Liver (tissue), 9 donors: Measurements from ENCODE around the gene GRPEL2. TPM values are rescaled to one million over a fixed set of nuclear protein-coding genes. Genes with fewer than 3 reads are reported as not detected.

ENCODE experiments used
- DNase-seq: peaks from one replicate; pipeline ENCODE4 v3.0.0-alpha.2; 2017; ENCODE audit warnings: low spot score
- H3K27ac ChIP-seq, 2 donors: one replicate each; pipeline ENCODE4 v1.7.0; 2013; ENCODE audit warnings: inconsistent platforms in 2 of 2, low read length in 2 of 2, control low read depth in 1 of 2, low read depth in 1 of 2, mild to moderate bottlenecking in 1 of 2
- H3K27me3 ChIP-seq, 4 donors: one replicate each; pipeline versions ENCODE4 v1.6.1 to v1.7.0; 2013; ENCODE audit warnings: low read length in 3 of 4, inconsistent platforms in 1 of 4, mild to moderate bottlenecking in 1 of 4, moderate library complexity in 1 of 4; ENCODE audit not compliant: control insufficient read depth in 4 of 4, insufficient read depth in 4 of 4
- H3K36me3 ChIP-seq, 4 donors: one replicate each; pipeline versions ENCODE4 v1.6.1 to v1.7.0; 2013; ENCODE audit warnings: low read length in 3 of 4, mild to moderate bottlenecking in 3 of 4, low read depth in 1 of 4, moderate library complexity in 1 of 4; ENCODE audit not compliant: control insufficient read depth in 4 of 4, insufficient read depth in 3 of 4
- H3K4me1 ChIP-seq, 4 donors: one replicate each; pipeline versions ENCODE4 v1.6.1 to v1.7.0; 2013; ENCODE audit warnings: low read length in 3 of 4, mild to moderate bottlenecking in 3 of 4, moderate library complexity in 1 of 4; ENCODE audit not compliant: control insufficient read depth in 4 of 4, insufficient read depth in 4 of 4
- H3K4me3 ChIP-seq, 3 donors: one replicate each; pipeline versions ENCODE4 v1.6.1 to v1.7.0; 2013; ENCODE audit warnings: low read length in 3 of 3, control low read depth in 1 of 3, low read depth in 1 of 3, mild to moderate bottlenecking in 1 of 3
- H3K9ac ChIP-seq, 2 donors: one replicate each; pipeline ENCODE4 v1.7.0; 2013; ENCODE audit warnings: low read length in 2 of 2, mild to moderate bottlenecking in 2 of 2, moderate library complexity in 2 of 2, control low read depth in 1 of 2, low read depth in 1 of 2
- H3K9me3 ChIP-seq, 4 donors: one replicate each; pipeline versions ENCODE4 v1.6.1 to v1.7.0; 2013; ENCODE audit warnings: low read length in 3 of 4; ENCODE audit not compliant: control insufficient read depth in 4 of 4
- EGR1 ChIP-seq, 2 donors: IDR thresholded peaks; 2 replicates each; pipeline ENCODE4 v1.6.1; 2016 to 2018; ENCODE audit warnings: antibody characterized with exemption in 2 of 2, low read depth in 2 of 2
- FOXA2 ChIP-seq: IDR thresholded peaks from 2 replicates; pipeline ENCODE4 v1.6.1; 2016; ENCODE audit warnings: antibody characterized with exemption
- GABPA ChIP-seq, 2 donors: IDR thresholded peaks in 1 of 2; conservative IDR thresholded peaks in 1 of 2; 2 replicates each; pipeline ENCODE4 v1.6.1; 2016; ENCODE audit warnings: antibody characterized with exemption in 2 of 2, mild to moderate bottlenecking in 1 of 2, moderate library complexity in 1 of 2
- JUND ChIP-seq, 2 donors: IDR thresholded peaks; 2 replicates each; pipeline ENCODE4 v1.6.1; 2016; ENCODE audit warnings: antibody characterized with exemption in 2 of 2
- NR2F2 ChIP-seq: IDR thresholded peaks from 2 replicates; pipeline ENCODE4 v1.6.1; 2016; ENCODE audit warnings: antibody characterized with exemption
- REST ChIP-seq: IDR thresholded peaks from 2 replicates; pipeline ENCODE4 v1.6.1; 2016; ENCODE audit warnings: antibody characterized with exemption, mild to moderate bottlenecking
- SP1 ChIP-seq: IDR thresholded peaks from 2 replicates; pipeline ENCODE4 v1.6.1; 2018; ENCODE audit warnings: antibody characterized with exemption, mild to moderate bottlenecking
- TAF1 ChIP-seq: conservative IDR thresholded peaks from 2 replicates; pipeline ENCODE4 v1.6.1; 2016; ENCODE audit warnings: antibody characterized with exemption, mild to moderate bottlenecking
- WGBS: extraction: QIAGEN DNeasy Blood & Tissue Kit; methylation state at CpG from one replicate; pipeline ENCODE4 v1.1.7; 2013; 5-methylcytosine and 5-hydroxymethylcytosine counted together
- polyA plus RNA-seq, 2 donors: library from polyadenylated mRNA; stranded (reverse) in 1 of 2; unstranded in 1 of 2; fragments of 200-250 nt in 1 of 2; fragments of >200 nt in 1 of 2; fragmentation: Nextera tagmentation in 1 of 2; extraction: Ambion mirVana in 1 of 2; gene quantifications; one replicate each; pipeline versions ENCODE4 v1.2.1 to v1.2.3, GENCODE V29; 2013 to 2015
- total RNA-seq, 2 donors: library from RNA; depleted of rRNA; stranded (reverse); fragments of >200 nt; gene quantifications; one replicate each; pipeline ENCODE4 v1.2.3, GENCODE V29; 2014
- TF ChIP-seq, protein P1 (sequence below): IDR thresholded peaks from 2 replicates; pipeline ENCODE4 v1.6.1; 2016; ENCODE audit warnings: antibody characterized with exemption
- TF ChIP-seq, protein P2 (sequence below): fragments of 150-350 bp; IDR thresholded peaks from 2 replicates; pipeline ENCODE4 v1.5.1; 2017; ENCODE audit warnings: improper control_type of control experiment, low read depth, low read length; ENCODE audit not compliant: missing input control
- donor health status: healthy.
- donor health status: healthy.
- donor health status: healthy.
- donor health status: healthy.
- donor health status: healthy.

Gene GRPEL2
- total and polyA plus RNA-seq, 4 donors = 2.5 to 9.5 (median 4.8) TPM

GRCh38 chr5:149378241-149378820 is 33.0 kb downstream of the GRPEL2 start:
- H3K4me1 ChIP-seq = peaks cover 0 to 6% (median 0%) of the 10 kb centered on the region in 4 donors
- TF ChIP-seq SP1 = no peak
- no peaks in the 10 kb centered on the region for H3K27me3 ChIP-seq
- no peaks in the 10 kb centered on the region for H3K36me3 ChIP-seq
- no peak overlapping the region for H3K27ac ChIP-seq
- H3K4me3 ChIP-seq = no peak overlapping the region
- 73% methylated on average over 5 of the region's 5 CpGs for WGBS
- DNase-seq = no peak
- H3K9ac ChIP-seq = no peak overlapping the region
- H3K9me3 ChIP-seq = no peaks in the 10 kb centered on the region

- no peak within 1 kb of the TSS for H3K9ac ChIP-seq
- no peaks in the 10 kb centered on the region for H3K36me3 ChIP-seq
- no peaks in the 10 kb centered on the region for H3K27me3 ChIP-seq
- H3K4me3 ChIP-seq = no peak within 1 kb of the TSS
- H3K4me1 ChIP-seq = peaks cover 0 to 6% (median 0%) of the 10 kb centered on the region in 4 donors
- no peak within 1 kb of the TSS for H3K27ac ChIP-seq
- no peak for DNase-seq
- H3K9me3 ChIP-seq = no peaks in the 10 kb centered on the region
- TF ChIP-seq, protein P1, sequence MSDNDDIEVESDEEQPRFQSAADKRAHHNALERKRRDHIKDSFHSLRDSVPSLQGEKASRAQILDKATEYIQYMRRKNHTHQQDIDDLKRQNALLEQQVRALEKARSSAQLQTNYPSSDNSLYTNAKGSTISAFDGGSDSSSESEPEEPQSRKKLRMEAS = no peak
- TF ChIP-seq JUND (IDR thresholded peaks at IDR 0.05) = no peak
- TF ChIP-seq REST = no peak
- TF ChIP-seq GABPA (IDR thresholded peaks at IDR 0.05 in 1 of 2, conservative IDR thresholded peaks at IDR 0.05 in 1 of 2) = no peak
- TF ChIP-seq NR2F2 = no peak
- TF ChIP-seq, protein P2, sequence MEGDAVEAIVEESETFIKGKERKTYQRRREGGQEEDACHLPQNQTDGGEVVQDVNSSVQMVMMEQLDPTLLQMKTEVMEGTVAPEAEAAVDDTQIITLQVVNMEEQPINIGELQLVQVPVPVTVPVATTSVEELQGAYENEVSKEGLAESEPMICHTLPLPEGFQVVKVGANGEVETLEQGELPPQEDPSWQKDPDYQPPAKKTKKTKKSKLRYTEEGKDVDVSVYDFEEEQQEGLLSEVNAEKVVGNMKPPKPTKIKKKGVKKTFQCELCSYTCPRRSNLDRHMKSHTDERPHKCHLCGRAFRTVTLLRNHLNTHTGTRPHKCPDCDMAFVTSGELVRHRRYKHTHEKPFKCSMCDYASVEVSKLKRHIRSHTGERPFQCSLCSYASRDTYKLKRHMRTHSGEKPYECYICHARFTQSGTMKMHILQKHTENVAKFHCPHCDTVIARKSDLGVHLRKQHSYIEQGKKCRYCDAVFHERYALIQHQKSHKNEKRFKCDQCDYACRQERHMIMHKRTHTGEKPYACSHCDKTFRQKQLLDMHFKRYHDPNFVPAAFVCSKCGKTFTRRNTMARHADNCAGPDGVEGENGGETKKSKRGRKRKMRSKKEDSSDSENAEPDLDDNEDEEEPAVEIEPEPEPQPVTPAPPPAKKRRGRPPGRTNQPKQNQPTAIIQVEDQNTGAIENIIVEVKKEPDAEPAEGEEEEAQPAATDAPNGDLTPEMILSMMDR = no peak
- no peak for TF ChIP-seq TAF1
- no peak for TF ChIP-seq EGR1 (IDR thresholded peaks at IDR 0.05; ENCODE audit: low read depth in 2 of 2)
- WGBS = 85% methylated on average over 22 of the region's 22 CpGs
Observed at GRCh38 chr5:149379177-149379761, 34.0 kb downstream of the GRPEL2 start, which contains the start of gene IL17B. TSS of gene IL17B (minus strand) at chr5:149379292. CDS start at chr5:149379225, 67 bp downstream.

DNA sequence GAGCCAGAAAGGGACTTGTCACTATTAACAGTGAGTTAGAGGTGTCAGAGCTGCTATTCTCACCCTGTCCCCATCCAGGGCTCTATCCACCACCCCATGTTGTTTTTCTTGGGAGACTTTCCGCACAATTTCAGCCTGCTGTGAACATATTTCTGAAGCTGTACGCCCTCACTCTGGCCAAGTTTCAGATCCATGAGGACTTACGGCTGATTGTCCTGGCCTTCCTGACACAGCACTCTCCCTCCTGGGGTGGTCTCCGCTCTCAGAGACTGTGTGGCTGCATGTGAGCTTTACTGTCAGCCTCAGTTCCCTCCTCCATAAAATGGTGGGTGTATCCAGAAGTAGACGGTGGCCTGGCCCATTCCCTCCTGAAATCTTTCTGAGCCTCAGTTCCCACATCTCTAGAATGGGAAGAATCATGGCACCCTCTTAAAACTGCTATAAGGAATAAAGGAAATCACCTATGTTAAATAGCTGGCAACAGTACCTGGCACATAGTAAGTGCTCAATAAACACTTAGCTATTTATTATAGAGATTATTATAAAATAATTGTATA is 34.6 kb downstream of the GRPEL2 start:
- 92% methylated on average over 5 of the region's 5 CpGs for WGBS
- Histone ChIP-seq H3K9ac (no peak overlapping the region), H3K9me3 (no peaks in the 10 kb centered on the region), H3K27me3 (no peaks in the 10 kb centered on the region), H3K4me1 (peaks cover 0 to 6% (median 0%) of the 10 kb centered on the region in 4 donors), H3K36me3 (no peaks in the 10 kb centered on the region), H3K4me3 (no peak overlapping the region), H3K27ac (no peak overlapping the region)
- no peak for TF ChIP-seq TAF1
- TF ChIP-seq FOXA2 = no peak
- DNase-seq = no peak
